OCI-LY7 (cell line): ENCODE data around the gene DVL1. TPM values are rescaled to one million over a fixed set of nuclear protein-coding genes. Genes with fewer than 3 reads are reported as not detected.

Source experiments
- BruUV-seq: library from RNA; stranded (reverse); fragments of 400-500 nt; replicated peaks from 2 replicates; lab custom pipeline; 2021; lab: Mats Ljungman, UMichigan
- CTCF ChIA-PET: fragments of 300-600 bp; sonication (Branson Sonifier 250); formaldehyde crosslinking; loops from one replicate; lab custom pipeline; 2022; ENCODE audit warnings: antibody characterized with exemption; ENCODE audit not compliant: unreplicated experiment; lab: Charles Lee
- POLR2A ChIA-PET: fragments of 300-600 bp; sonication (Branson Sonifier 250); formaldehyde crosslinking; loops from one replicate; lab custom pipeline; 2022; ENCODE audit warnings: antibody characterized with exemption; lab: Charles Lee
- DNase-seq: peaks from one replicate; pipeline ENCODE4 v3.0.0-alpha.2; 2015; ENCODE audit warnings: low spot score
- H2AFZ ChIP-seq: fragments of 200-600 bp; sonication (generic), shearing (Covaris generic); 2 replicates; pipeline ENCODE4 v1.6.1; 2014; ENCODE audit warnings: mild to moderate bottlenecking, antibody characterized with exemption, low read length, moderate library complexity
- H3K27ac ChIP-seq: fragments of 200-600 bp; sonication (generic); 2 replicates; pipeline ENCODE4 v1.5.1; 2014; ENCODE audit warnings: mixed run types, low read depth, mild to moderate bottlenecking, moderate library complexity, low read length, inconsistent platforms; ENCODE audit not compliant: poor library complexity, severe bottlenecking
- H3K36me3 ChIP-seq: fragments of 200-600 bp; sonication (generic); 2 replicates; pipeline ENCODE4 v1.6.1; 2014; ENCODE audit warnings: mild to moderate bottlenecking, antibody characterized with exemption, low read length, moderate library complexity, mixed read lengths; ENCODE audit not compliant: insufficient read depth
- H3K4me1 ChIP-seq: fragments of 200-600 bp; sonication (generic); 2 replicates; pipeline ENCODE4 v1.5.1; 2014; ENCODE audit warnings: mild to moderate bottlenecking, low read length; ENCODE audit not compliant: insufficient read depth, poor library complexity, severe bottlenecking
- H3K4me2 ChIP-seq: fragments of 200-600 bp; sonication (generic); 2 replicates; pipeline ENCODE4 v1.6.1; 2014; ENCODE audit warnings: mild to moderate bottlenecking, low read length
- H3K4me3 ChIP-seq: fragments of 200-600 bp; sonication (generic); 2 replicates; pipeline ENCODE4 v1.5.1; 2014; ENCODE audit warnings: mild to moderate bottlenecking, low read depth, low read length; ENCODE audit not compliant: poor library complexity, severe bottlenecking
- H3K79me2 ChIP-seq: fragments of 200-600 bp; sonication (generic); 2 replicates; pipeline ENCODE4 v1.6.1; 2016; ENCODE audit warnings: low read depth, mild to moderate bottlenecking, low read length, moderate library complexity, mixed read lengths; ENCODE audit not compliant: insufficient read depth
- H3K9me2 ChIP-seq: fragments of 200-600 bp; sonication (generic); 2 replicates; pipeline ENCODE4 v1.6.1; 2016; ENCODE audit warnings: mild to moderate bottlenecking, low read length, mixed read lengths; ENCODE audit not compliant: insufficient read depth
- H3K9me3 ChIP-seq: fragments of 200-600 bp; sonication (generic); 2 replicates; pipeline ENCODE4 v1.6.1; 2014; ENCODE audit warnings: mild to moderate bottlenecking, mixed run types, low read length, mixed read lengths
- H4K20me1 ChIP-seq: fragments of 200-600 bp; sonication (generic); 2 replicates; pipeline ENCODE4 v1.6.1; 2014; ENCODE audit warnings: mild to moderate bottlenecking, antibody characterized with exemption, low read length, moderate library complexity, mixed read lengths; ENCODE audit not compliant: insufficient read depth
- EZH2phosphoT487 ChIP-seq: fragments of 200-600 bp; sonication (generic); IDR thresholded peaks from 2 replicates; pipeline ENCODE4 v1.6.1; 2018; ENCODE audit warnings: low read depth, borderline replicate concordance, mild to moderate bottlenecking, mixed run types, antibody characterized with exemption, low read length, moderate library complexity, mixed read lengths
- intact Hi-C: fragments of 100-400 bp; cut with micrococcal nuclease; formaldehyde crosslinking; loops from one replicate; pipeline ENCODE4 v1.10.0; 2022; ENCODE audit not compliant: unreplicated experiment
- total RNA-seq, 2 experiments: library from RNA; depleted of rRNA in 1 of 2; stranded (reverse); fragments of >200 nt in 1 of 2; shearing (Covaris generic) in 1 of 2; gene quantifications; 2 replicates each; pipeline ENCODE4 v1.2.3, GENCODE V29; 2014 to 2022
- TF ChIP-seq, protein P1 (sequence below): fragments of 200-600 bp; sonication (generic); conservative IDR thresholded peaks from 2 replicates; pipeline ENCODE4 v1.5.1; 2014; ENCODE audit warnings: mild to moderate bottlenecking, antibody characterized with exemption, low read length, moderate library complexity, mixed read lengths

The DVL1 gene
- total RNA-seq, 2 experiments from 2014 or later, result 27.8 to 47.1 TPM

DNA sequence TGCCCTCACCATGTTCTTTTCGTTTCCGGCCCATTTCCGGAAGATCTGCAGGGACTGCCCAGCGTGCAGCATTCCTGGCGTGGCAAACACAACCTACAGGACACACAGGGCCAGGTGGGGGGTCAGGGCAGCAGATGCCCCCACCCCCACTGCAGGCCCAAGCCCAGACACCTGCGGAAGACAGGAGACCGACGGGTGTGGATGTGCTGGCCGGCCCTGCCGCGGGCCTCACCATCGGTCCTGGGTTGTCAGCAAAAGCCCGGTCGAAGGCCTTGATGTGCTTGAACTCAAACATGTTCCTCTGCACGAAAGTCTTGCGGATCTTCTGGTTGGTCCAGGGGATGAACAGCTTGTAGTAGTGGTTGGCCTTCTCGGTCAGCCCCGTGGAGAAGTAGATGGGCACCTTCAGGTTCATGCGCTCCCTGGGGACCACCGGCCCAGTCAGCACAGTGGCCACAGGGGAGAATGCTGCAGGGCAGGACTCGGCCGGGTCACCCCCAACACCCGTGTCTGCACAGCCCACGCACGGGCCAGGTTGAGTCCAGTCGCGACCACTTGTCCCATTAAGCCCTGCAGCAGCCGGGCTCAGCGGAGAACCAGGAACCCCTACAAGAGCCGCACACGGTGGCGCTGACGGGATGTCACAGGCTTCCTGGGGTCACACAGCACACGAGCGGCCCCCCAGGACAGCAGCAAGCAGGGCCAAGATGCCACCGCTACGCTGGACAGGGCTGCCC, 35.5 kb downstream of the DVL1 start:
- DNase-seq, result no peak
- Histone ChIP-seq H4K20me1 (peaks cover 5% of the 10 kb centered on the region; the same call in 1 of the 2 replicates), H3K9me3 (no peaks in the 10 kb centered on the region), H3K27ac (no peak overlapping the region), H3K36me3 (peaks cover 86% of the 10 kb centered on the region), H3K4me1 (peaks cover 10% of the 10 kb centered on the region), H2AFZ (no peak overlapping the region), H3K4me2 (no peak overlapping the region), H3K4me3 (no peak overlapping the region), H3K79me2 (no peaks in the 10 kb centered on the region; the same call in 1 of the 2 replicates), H3K9me2 (no peaks in the 10 kb centered on the region)
- POLR2A ChIA-PET, result no interaction called here
- CTCF ChIA-PET, result no interaction called here
- BruUV-seq, result no TSS peak
- TF ChIP-seq EZH2phosphoT487, result no peak
- TF ChIP-seq, protein P1, sequence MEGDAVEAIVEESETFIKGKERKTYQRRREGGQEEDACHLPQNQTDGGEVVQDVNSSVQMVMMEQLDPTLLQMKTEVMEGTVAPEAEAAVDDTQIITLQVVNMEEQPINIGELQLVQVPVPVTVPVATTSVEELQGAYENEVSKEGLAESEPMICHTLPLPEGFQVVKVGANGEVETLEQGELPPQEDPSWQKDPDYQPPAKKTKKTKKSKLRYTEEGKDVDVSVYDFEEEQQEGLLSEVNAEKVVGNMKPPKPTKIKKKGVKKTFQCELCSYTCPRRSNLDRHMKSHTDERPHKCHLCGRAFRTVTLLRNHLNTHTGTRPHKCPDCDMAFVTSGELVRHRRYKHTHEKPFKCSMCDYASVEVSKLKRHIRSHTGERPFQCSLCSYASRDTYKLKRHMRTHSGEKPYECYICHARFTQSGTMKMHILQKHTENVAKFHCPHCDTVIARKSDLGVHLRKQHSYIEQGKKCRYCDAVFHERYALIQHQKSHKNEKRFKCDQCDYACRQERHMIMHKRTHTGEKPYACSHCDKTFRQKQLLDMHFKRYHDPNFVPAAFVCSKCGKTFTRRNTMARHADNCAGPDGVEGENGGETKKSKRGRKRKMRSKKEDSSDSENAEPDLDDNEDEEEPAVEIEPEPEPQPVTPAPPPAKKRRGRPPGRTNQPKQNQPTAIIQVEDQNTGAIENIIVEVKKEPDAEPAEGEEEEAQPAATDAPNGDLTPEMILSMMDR, result no peak
- intact Hi-C loops, result no loop called here

DNA sequence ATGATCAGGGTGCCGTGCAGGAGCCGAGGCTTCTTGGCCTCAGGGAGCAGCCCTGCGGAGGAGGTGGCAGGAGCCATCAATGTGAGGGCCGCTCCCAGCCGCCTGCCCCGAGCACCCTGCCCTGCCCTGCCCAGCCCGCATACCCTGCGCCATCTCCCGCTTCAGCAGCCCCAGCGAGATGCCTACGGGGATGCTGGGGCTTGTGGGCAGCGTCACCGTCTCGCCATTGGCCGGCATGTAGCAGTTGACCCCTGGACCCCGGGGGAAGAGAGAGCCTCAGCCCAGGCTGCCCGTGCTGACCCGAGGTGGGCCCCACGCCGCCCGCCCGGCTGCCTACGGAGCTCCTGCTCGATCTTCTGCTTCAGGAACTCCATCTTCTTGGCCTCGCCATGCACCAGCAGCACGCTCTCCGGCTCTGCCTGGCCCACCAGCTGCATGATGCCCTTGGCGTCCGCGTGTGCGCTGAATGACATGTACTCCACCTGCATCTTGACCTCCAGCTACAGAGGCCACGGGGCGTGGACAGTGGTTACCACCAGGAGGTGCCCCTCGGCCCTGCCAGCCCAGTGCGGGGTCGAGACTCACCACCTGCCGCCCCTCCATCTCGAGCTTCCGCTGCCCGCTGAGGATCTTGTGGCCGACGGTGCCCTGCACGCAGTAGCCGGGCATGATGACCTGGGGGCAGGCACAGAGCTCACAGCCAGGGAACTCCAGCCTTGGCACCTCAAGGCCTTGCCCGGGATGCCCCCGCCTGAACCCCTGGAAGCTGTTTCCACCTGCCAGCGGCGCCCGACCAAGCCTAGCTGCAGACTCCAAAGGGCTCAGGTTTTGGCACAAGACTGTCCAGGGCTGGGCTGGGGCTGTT, 36.5 kb downstream of the DVL1 start:
- H4K20me1 ChIP-seq, result peaks cover 5% of the 10 kb centered on the region; the same call in 1 of the 2 replicates
- H3K79me2 ChIP-seq, result no peaks in the 10 kb centered on the region; the same call in 1 of the 2 replicates
- no peaks in the 10 kb centered on the region for H3K9me3 ChIP-seq
- TF ChIP-seq, protein P1, result no peak
- TF ChIP-seq EZH2phosphoT487, result no peak
- no peaks in the 10 kb centered on the region for H3K9me2 ChIP-seq
- H3K4me1 ChIP-seq, result peaks cover 10% of the 10 kb centered on the region
- intact Hi-C loops, result no loop called here
- DNase-seq, result no peak
- peaks cover 76% of the 10 kb centered on the region for H3K36me3 ChIP-seq
- ChIA-PET POLR2A (no interaction called here), CTCF (no interaction called here)
- H2AFZ ChIP-seq, result no peak overlapping the region
- no peak overlapping the region for H3K4me3 ChIP-seq
- no peak overlapping the region for H3K4me2 ChIP-seq
- H3K27ac ChIP-seq, result no peak overlapping the region
- no TSS peak for BruUV-seq
